Measurements from ENCODE around the gene DNAL1.

The DNAL1 gene

GRCh38 chr14:73623504-73624054 is 21.2 kb upstream of the DNAL1 start:
- Histone ChIP-seq H3F3A (ENCODE audit: low read depth) (no peaks in the 10 kb centered on the region), H3K4me3 (ENCODE audit: low read length, poor library complexity, severe bottlenecking) (no peak overlapping the region), H3K9ac (ENCODE audit: low read depth, low read length, poor library complexity, severe bottlenecking) (no peak overlapping the region), H3K9me3 (ENCODE audit: insufficient read depth, low read depth, low read length) (no peaks in the 10 kb centered on the region), H3K4me1 (ENCODE audit: insufficient read depth, low read length, poor library complexity, severe bottlenecking) (no peaks in the 10 kb centered on the region), H4K20me1 (ENCODE audit: insufficient read depth, low read length, poor library complexity, severe bottlenecking) (no peaks in the 10 kb centered on the region), H3K27me3 (ENCODE audit: insufficient read depth, low read length, poor library complexity, severe bottlenecking) (no peaks in the 10 kb centered on the region), H3K36me3 (ENCODE audit: insufficient read depth, low read length) (no peaks in the 10 kb centered on the region), H3K79me2 (ENCODE audit: insufficient read depth, low read length) (no peaks in the 10 kb centered on the region), H3K9me2 (replicated peaks; ENCODE audit: low read depth, low read length) (no peaks in the 10 kb centered on the region), H3K4me2 (ENCODE audit: low read depth, low read length, poor library complexity, severe bottlenecking) (no peak overlapping the region), H2AFZ (ENCODE audit: low read length) (no peak overlapping the region)
- TF ChIP-seq EZH2phosphoT487 (IDR thresholded peaks at IDR 0.05; ENCODE audit: borderline replicate concordance), result no peak
- TF ChIP-seq, protein P1, sequence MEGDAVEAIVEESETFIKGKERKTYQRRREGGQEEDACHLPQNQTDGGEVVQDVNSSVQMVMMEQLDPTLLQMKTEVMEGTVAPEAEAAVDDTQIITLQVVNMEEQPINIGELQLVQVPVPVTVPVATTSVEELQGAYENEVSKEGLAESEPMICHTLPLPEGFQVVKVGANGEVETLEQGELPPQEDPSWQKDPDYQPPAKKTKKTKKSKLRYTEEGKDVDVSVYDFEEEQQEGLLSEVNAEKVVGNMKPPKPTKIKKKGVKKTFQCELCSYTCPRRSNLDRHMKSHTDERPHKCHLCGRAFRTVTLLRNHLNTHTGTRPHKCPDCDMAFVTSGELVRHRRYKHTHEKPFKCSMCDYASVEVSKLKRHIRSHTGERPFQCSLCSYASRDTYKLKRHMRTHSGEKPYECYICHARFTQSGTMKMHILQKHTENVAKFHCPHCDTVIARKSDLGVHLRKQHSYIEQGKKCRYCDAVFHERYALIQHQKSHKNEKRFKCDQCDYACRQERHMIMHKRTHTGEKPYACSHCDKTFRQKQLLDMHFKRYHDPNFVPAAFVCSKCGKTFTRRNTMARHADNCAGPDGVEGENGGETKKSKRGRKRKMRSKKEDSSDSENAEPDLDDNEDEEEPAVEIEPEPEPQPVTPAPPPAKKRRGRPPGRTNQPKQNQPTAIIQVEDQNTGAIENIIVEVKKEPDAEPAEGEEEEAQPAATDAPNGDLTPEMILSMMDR (conservative IDR thresholded peaks at IDR 0.05; ENCODE audit: low read length), result no peak

DNA sequence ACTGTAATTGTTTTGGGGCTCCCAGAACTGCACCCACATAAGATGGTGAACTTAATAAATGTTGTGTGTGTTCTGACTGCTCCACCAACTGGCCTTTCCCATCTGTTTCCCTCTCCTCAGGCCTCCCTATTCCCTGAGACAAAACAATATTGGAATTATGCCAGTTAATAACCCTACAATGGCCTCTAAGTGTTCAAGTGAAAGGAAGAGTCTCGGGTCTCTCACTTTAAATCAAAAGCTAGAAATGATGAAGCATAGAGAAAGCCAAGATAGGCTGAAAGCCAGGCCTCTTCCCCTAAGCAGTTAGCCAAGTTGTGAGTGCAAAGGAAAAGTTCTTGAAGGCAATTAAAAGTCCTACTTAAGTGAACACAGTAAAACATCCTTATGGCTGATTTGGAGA is 19.1 kb upstream of the DNAL1 start:
- TF ChIP-seq EZH2phosphoT487 (IDR thresholded peaks at IDR 0.05; ENCODE audit: borderline replicate concordance), result no peak
- TF ChIP-seq, protein P1 (conservative IDR thresholded peaks at IDR 0.05; ENCODE audit: low read length), result no peak
- Histone ChIP-seq H3K36me3 (ENCODE audit: insufficient read depth, low read length) (no peaks in the 10 kb centered on the region), H3F3A (ENCODE audit: low read depth) (no peaks in the 10 kb centered on the region), H3K4me1 (ENCODE audit: insufficient read depth, low read length, poor library complexity, severe bottlenecking) (no peaks in the 10 kb centered on the region), H4K20me1 (ENCODE audit: insufficient read depth, low read length, poor library complexity, severe bottlenecking) (no peaks in the 10 kb centered on the region), H3K4me2 (ENCODE audit: low read depth, low read length, poor library complexity, severe bottlenecking) (no peak overlapping the region), H3K27me3 (ENCODE audit: insufficient read depth, low read length, poor library complexity, severe bottlenecking) (no peaks in the 10 kb centered on the region), H2AFZ (ENCODE audit: low read length) (no peak overlapping the region), H3K4me3 (ENCODE audit: low read length, poor library complexity, severe bottlenecking) (no peak overlapping the region), H3K9me2 (replicated peaks; ENCODE audit: low read depth, low read length) (no peaks in the 10 kb centered on the region), H3K9me3 (ENCODE audit: insufficient read depth, low read depth, low read length) (no peaks in the 10 kb centered on the region), H3K79me2 (ENCODE audit: insufficient read depth, low read length) (no peaks in the 10 kb centered on the region), H3K9ac (ENCODE audit: low read depth, low read length, poor library complexity, severe bottlenecking) (no peak overlapping the region)

- Histone ChIP-seq H4K20me1 (ENCODE audit: insufficient read depth, low read length, poor library complexity, severe bottlenecking) (no peaks in the 10 kb centered on the region), H3F3A (ENCODE audit: low read depth) (no peaks in the 10 kb centered on the region), H3K4me3 (ENCODE audit: low read length, poor library complexity, severe bottlenecking) (no peak overlapping the region), H2AFZ (ENCODE audit: low read length) (no peak overlapping the region), H3K27me3 (ENCODE audit: insufficient read depth, low read length, poor library complexity, severe bottlenecking) (no peaks in the 10 kb centered on the region), H3K36me3 (ENCODE audit: insufficient read depth, low read length) (no peaks in the 10 kb centered on the region), H3K4me2 (ENCODE audit: low read depth, low read length, poor library complexity, severe bottlenecking) (no peak overlapping the region), H3K9me3 (ENCODE audit: insufficient read depth, low read depth, low read length) (no peaks in the 10 kb centered on the region), H3K9me2 (replicated peaks; ENCODE audit: low read depth, low read length) (no peaks in the 10 kb centered on the region), H3K4me1 (ENCODE audit: insufficient read depth, low read length, poor library complexity, severe bottlenecking) (no peaks in the 10 kb centered on the region), H3K79me2 (ENCODE audit: insufficient read depth, low read length) (no peaks in the 10 kb centered on the region), H3K9ac (ENCODE audit: low read depth, low read length, poor library complexity, severe bottlenecking) (no peak overlapping the region)
- no peak for TF ChIP-seq EZH2phosphoT487 (IDR thresholded peaks at IDR 0.05; ENCODE audit: borderline replicate concordance)
- TF ChIP-seq, protein P1 (conservative IDR thresholded peaks at IDR 0.05; ENCODE audit: low read length), result no peak
These were observed 17.6 kb upstream of the DNAL1 start for GRCh38 chr14:73627151-73627558.
